Testis (tissue), 2 donors: ENCODE measurements around the gene ARRDC1.

ENCODE experiments used
- POLR2A ChIP-seq: fragments of 450-650 bp; IDR thresholded peaks from one replicate; pipeline ENCODE4 v1.6.1; 2017; ENCODE audit warnings: antibody characterized with exemption, mild to moderate bottlenecking, moderate library complexity
- TF ChIP-seq, protein P1 (sequence below), 3 experiments: fragments of 450-650 bp in 2 of 3; fragments of 200-600 bp in 1 of 3; sonication (generic) in 1 of 3; IDR thresholded peaks; one replicate each; pipeline ENCODE4 v1.5.1; 2016 to 2019; ENCODE audit warnings: antibody characterized with exemption in 3 of 3, mild to moderate bottlenecking in 2 of 3, moderate library complexity in 1 of 3

DNA sequence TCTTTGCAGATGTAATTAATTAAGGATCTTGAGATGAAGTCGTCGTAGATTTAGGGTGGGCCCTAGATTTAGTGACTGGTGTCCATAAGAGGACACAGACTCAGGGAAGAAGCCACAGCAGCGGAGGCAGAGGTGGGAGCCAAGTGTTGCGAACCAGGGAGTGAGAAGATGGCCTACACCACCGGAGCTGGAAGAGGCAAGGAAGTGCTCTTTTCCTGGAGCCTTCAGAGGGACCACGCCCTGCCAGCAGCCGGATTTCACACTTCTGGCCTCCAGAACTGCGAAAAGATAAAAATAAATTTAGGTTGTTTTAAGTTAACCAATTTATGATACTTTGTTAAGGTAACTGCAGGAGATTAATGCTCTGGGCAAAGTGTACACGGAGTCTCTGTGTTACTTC, 44.1 kb downstream of the ARRDC1 start:
- no peak for TF ChIP-seq POLR2A
- TF ChIP-seq, protein P1, sequence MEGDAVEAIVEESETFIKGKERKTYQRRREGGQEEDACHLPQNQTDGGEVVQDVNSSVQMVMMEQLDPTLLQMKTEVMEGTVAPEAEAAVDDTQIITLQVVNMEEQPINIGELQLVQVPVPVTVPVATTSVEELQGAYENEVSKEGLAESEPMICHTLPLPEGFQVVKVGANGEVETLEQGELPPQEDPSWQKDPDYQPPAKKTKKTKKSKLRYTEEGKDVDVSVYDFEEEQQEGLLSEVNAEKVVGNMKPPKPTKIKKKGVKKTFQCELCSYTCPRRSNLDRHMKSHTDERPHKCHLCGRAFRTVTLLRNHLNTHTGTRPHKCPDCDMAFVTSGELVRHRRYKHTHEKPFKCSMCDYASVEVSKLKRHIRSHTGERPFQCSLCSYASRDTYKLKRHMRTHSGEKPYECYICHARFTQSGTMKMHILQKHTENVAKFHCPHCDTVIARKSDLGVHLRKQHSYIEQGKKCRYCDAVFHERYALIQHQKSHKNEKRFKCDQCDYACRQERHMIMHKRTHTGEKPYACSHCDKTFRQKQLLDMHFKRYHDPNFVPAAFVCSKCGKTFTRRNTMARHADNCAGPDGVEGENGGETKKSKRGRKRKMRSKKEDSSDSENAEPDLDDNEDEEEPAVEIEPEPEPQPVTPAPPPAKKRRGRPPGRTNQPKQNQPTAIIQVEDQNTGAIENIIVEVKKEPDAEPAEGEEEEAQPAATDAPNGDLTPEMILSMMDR (IDR thresholded peaks at IDR 0.05): no peak
